Fibroblast of lung (primary cell): ENCODE data around the gene TAOK3. TPM values are rescaled to one million over a fixed set of nuclear protein-coding genes. Genes with fewer than 3 reads are reported as not detected.

Experiments used
- DNase-seq, 2 donors: peaks; one replicate each; pipeline versions ENCODE4 v3.0.0 to v3.0.0-alpha.2; 2010; ENCODE audit warnings: low read depth in 2 of 2
- H2AFZ ChIP-seq: 2 replicates; pipeline ENCODE4 v1.5.1; 2012; ENCODE audit warnings: low read length, control low read depth, inconsistent platforms
- H3K27ac ChIP-seq: 2 replicates; pipeline ENCODE4 v1.5.1; 2011; ENCODE audit warnings: low read length, control low read depth; ENCODE audit not compliant: insufficient read depth
- H3K27me3 ChIP-seq: 2 replicates; pipeline ENCODE4 v1.5.1; 2011; ENCODE audit warnings: mild to moderate bottlenecking, low read length; ENCODE audit not compliant: control insufficient read depth, insufficient read depth
- H3K36me3 ChIP-seq: 2 replicates; pipeline ENCODE4 v1.5.1; 2011; ENCODE audit warnings: low read length; ENCODE audit not compliant: control insufficient read depth, insufficient read depth
- H3K4me1 ChIP-seq: 2 replicates; pipeline ENCODE4 v1.5.1; 2011; ENCODE audit warnings: low read length; ENCODE audit not compliant: control insufficient read depth, insufficient read depth; ENCODE audit errors: extremely low read depth
- H3K4me2 ChIP-seq: 2 replicates; pipeline ENCODE4 v1.5.1; 2011; ENCODE audit warnings: low read length, control low read depth; ENCODE audit not compliant: insufficient read depth; ENCODE audit errors: extremely low read depth
- H3K4me3 ChIP-seq, 4 experiments: fragments of 200-600 bp in 1 of 4; sonication (generic) in 1 of 4; replicated peaks in 1 of 4; 2 replicates each; pipeline ENCODE4 v1.5.1; 2011 to 2016; ENCODE audit warnings: low read length in 4 of 4, low read depth in 3 of 4, mild to moderate bottlenecking in 3 of 4, control low read depth in 2 of 4, inconsistent platforms in 1 of 4, mixed read lengths in 1 of 4; ENCODE audit not compliant: insufficient read depth in 1 of 4; ENCODE audit errors: control extremely low read depth in 1 of 4
- H3K79me2 ChIP-seq: 2 replicates; pipeline ENCODE4 v1.5.1; 2012; ENCODE audit warnings: mild to moderate bottlenecking, low read length, inconsistent platforms; ENCODE audit not compliant: control insufficient read depth, insufficient read depth
- H3K9ac ChIP-seq: 2 replicates; pipeline ENCODE4 v1.5.1; 2011; ENCODE audit warnings: mild to moderate bottlenecking, low read length, control low read depth; ENCODE audit not compliant: insufficient read depth
- H3K9me3 ChIP-seq: 2 replicates; pipeline ENCODE4 v1.5.1; 2012; ENCODE audit warnings: low read depth, low read length; ENCODE audit not compliant: control insufficient read depth, insufficient read depth
- H4K20me1 ChIP-seq: 2 replicates; pipeline ENCODE4 v1.5.1; 2011; ENCODE audit warnings: low read length; ENCODE audit not compliant: control insufficient read depth, insufficient read depth; ENCODE audit errors: extremely low read depth
- CTCF ChIP-seq, 2 donors: IDR thresholded peaks in 1 of 2; conservative IDR thresholded peaks in 1 of 2; 1 replicate in 1 of 2; 2 replicates in 1 of 2; pipeline ENCODE4 v1.5.1; 2011 to 2012; ENCODE audit warnings: low read length in 2 of 2, control low read depth in 1 of 2, inconsistent platforms in 1 of 2, low read depth in 1 of 2, mild to moderate bottlenecking in 1 of 2
- EZH2 ChIP-seq: IDR thresholded peaks from 2 replicates; pipeline ENCODE4 v1.5.1; 2012; ENCODE audit warnings: low read length, control low read depth, mild to moderate bottlenecking; ENCODE audit errors: missing control alignments
- polyA plus RNA-seq, 2 donors: library from polyadenylated mRNA; depleted of rRNA in 1 of 2; stranded (reverse) in 1 of 2; unstranded in 1 of 2; fragments of >200 nt; gene quantifications; 2 replicates each; pipeline ENCODE4 v1.2.1, GENCODE V29; 2011 to 2012; ENCODE audit warnings: missing spikeins in 1 of 2
- total RNA-seq: library from RNA; depleted of rRNA; stranded (reverse); fragments of >200 nt; gene quantifications from 2 replicates; pipeline ENCODE4 v1.2.1, GENCODE V29; 2014

The TAOK3 gene
- total and polyA plus RNA-seq, 2 donors (not counting 1 experiment from before 2014, with no cell fraction given) = 64.7 to 97.4 TPM

- Histone ChIP-seq H3K4me2 (peak overlapping the region; percentile 83), H3K79me2 (peaks cover 65% of the 10 kb centered on the region), H3K9me3 (no peaks in the 10 kb centered on the region), H3K4me3 (peak overlapping the region; percentile 71 to 94 (median 89)), H2AFZ (no peak overlapping the region), H3K27me3 (no peaks in the 10 kb centered on the region), H3K4me1 (peaks cover 4% of the 10 kb centered on the region), H3K9ac (peak overlapping the region; percentile 16), H4K20me1 (no peaks in the 10 kb centered on the region), H3K36me3 (no peaks in the 10 kb centered on the region), H3K27ac (peak overlapping the region; percentile 40)
- TF ChIP-seq EZH2 = no peak
- TF ChIP-seq CTCF (conservative IDR thresholded peaks at IDR 0.05 in 1 of 2, IDR thresholded peaks at IDR 0.05 in 1 of 2; ENCODE audit: low read depth in 1 of 2, low read length in 2 of 2) = no peak
- no peak for DNase-seq
These were observed 2.1 kb downstream of the TAOK3 start for GRCh38 chr12:118370601-118371000.

GRCh38 chr12:118368821-118369220 is 3.9 kb downstream of the TAOK3 start:
- Histone ChIP-seq H4K20me1 (no peaks in the 10 kb centered on the region), H3K4me3 (no peak overlapping the region), H3K79me2 (peaks cover 80% of the 10 kb centered on the region), H3K4me1 (peaks cover 7% of the 10 kb centered on the region), H3K4me2 (no peak overlapping the region), H3K36me3 (no peaks in the 10 kb centered on the region), H3K9ac (no peak overlapping the region), H3K27ac (no peak overlapping the region), H3K9me3 (no peaks in the 10 kb centered on the region), H2AFZ (no peak overlapping the region), H3K27me3 (no peaks in the 10 kb centered on the region)
- no peak for TF ChIP-seq EZH2
- TF ChIP-seq CTCF (conservative IDR thresholded peaks at IDR 0.05 in 1 of 2, IDR thresholded peaks at IDR 0.05 in 1 of 2; ENCODE audit: low read depth in 1 of 2, low read length in 2 of 2) = no peak
- DNase-seq = no peak

- no peaks in the 10 kb centered on the region for H3K27me3 ChIP-seq
- H3K4me1 ChIP-seq = peaks cover 11% of the 10 kb centered on the region
- no peaks in the 10 kb centered on the region for H4K20me1 ChIP-seq
- H3K4me3 ChIP-seq = no peak overlapping the region
- H3K79me2 ChIP-seq = peaks cover 67% of the 10 kb centered on the region
- no peak overlapping the region for H3K9ac ChIP-seq
- no peaks in the 10 kb centered on the region for H3K36me3 ChIP-seq
- H2AFZ ChIP-seq = no peak overlapping the region
- no peak for DNase-seq
- no peak overlapping the region for H3K27ac ChIP-seq
- no peak overlapping the region for H3K4me2 ChIP-seq
- TF ChIP-seq CTCF (conservative IDR thresholded peaks at IDR 0.05 in 1 of 2, IDR thresholded peaks at IDR 0.05 in 1 of 2; ENCODE audit: low read depth in 1 of 2, low read length in 2 of 2) (no peak), EZH2 (no peak)
- H3K9me3 ChIP-seq = no peaks in the 10 kb centered on the region
These were observed 10.8 kb downstream of the TAOK3 start for GRCh38 chr12:118361889-118362288.
